Bone marrow (tissue), 2 donors: ENCODE measurements around the gene CST3.
"Not testable (repeated sequence)": the region's sequence is repeated elsewhere in the genome, so short reads cannot be mapped to it uniquely, and the experiment has no call there.

ENCODE experiments used
- DNase-seq, 2 donors: peaks; one replicate each; lab custom pipeline; 2025; lab: John Stamatoyannopoulos, UW

CST3 gene

GRCh38 chr20:23643659-23644058 is 5.9 kb upstream of the CST3 start:
- peak in 1 of 2 donors; percentile 18 for DNase-seq

GRCh38 chr20:23641936-23642751 is 4.4 kb upstream of the CST3 start:
- DNase-seq, result no peak

GRCh38 chr20:23640671-23641667 is 3.2 kb upstream of the CST3 start:
- DNase-seq, result no peak

GRCh38 chr20:23640018-23640601 is 2.4 kb upstream of the CST3 start:
- DNase-seq, result no peak

- no peak for DNase-seq
Measured at GRCh38 chr20:23639490-23639958, 1.8 kb upstream of the CST3 start.

GRCh38 chr20:23638309-23638708 is 554 bp upstream of the CST3 start:
- DNase-seq, result no peak

- no peak for DNase-seq
Measured at GRCh38 chr20:23636908-23637281, 860 bp downstream of the CST3 start.

- DNase-seq, result no peak
Measured at GRCh38 chr20:23636182-23636907, 1.4 kb downstream of the CST3 start.

GRCh38 chr20:23635768-23636090 is 2.0 kb downstream of the CST3 start:
- not testable (repeated sequence) for DNase-seq

GRCh38 chr20:23634985-23635767 is 2.6 kb downstream of the CST3 start:
- DNase-seq, result no peak

- DNase-seq, result no peak
Measured at GRCh38 chr20:23634044-23634801, 3.5 kb downstream of the CST3 start.

- no peak for DNase-seq
Measured at GRCh38 chr20:23632711-23633573, 4.8 kb downstream of the CST3 start.

GRCh38 chr20:23631981-23632710 is 5.6 kb downstream of the CST3 start:
- DNase-seq, result no peak

- DNase-seq, result no peak
Measured at GRCh38 chr20:23631226-23631822, 6.4 kb downstream of the CST3 start.

GRCh38 chr20:23630392-23630849 is 7.3 kb downstream of the CST3 start:
- DNase-seq, result no peak

- DNase-seq, result no peak
Measured at GRCh38 chr20:23629542-23630391, 8.0 kb downstream of the CST3 start.

GRCh38 chr20:23629017-23629541 is 8.7 kb downstream of the CST3 start:
- DNase-seq, result no peak
